A549 (cell line): ENCODE data around the gene MTSS2. TPM values are rescaled to one million over a fixed set of nuclear protein-coding genes. Genes with fewer than 3 reads are reported as not detected.

Experiments used
- ATAC-seq, 2 experiments: fragments of 200-7000 bp in 1 of 2; fragments of >200 bp in 1 of 2; cut with Nextera tagmentation in 1 of 2; cut with Tn5 transposase in 1 of 2; 3 replicates each; pipeline versions ENCODE4 v1.8.0 to v1.9.1; 2018 to 2020; ENCODE audit warnings: mild to moderate bottlenecking in 1 of 2, moderate library complexity in 1 of 2
- CTCF ChIA-PET: fragments of 300-600 bp; sonication (Branson Sonifier 250); formaldehyde crosslinking; extraction: SDS; loops from one replicate; lab custom pipeline; 2021; ENCODE audit warnings: antibody characterized with exemption, inconsistent platforms; lab: Yijun Ruan, JAX
- POLR2A ChIA-PET: fragments of 350-600 bp; formaldehyde crosslinking; extraction: SDS; loops from one replicate; lab custom pipeline; 2021; ENCODE audit warnings: antibody characterized with exemption, inconsistent platforms; lab: Yijun Ruan, JAX
- DNase-seq, 2 experiments: peaks; one replicate each; pipeline versions ENCODE4 v3.0.0 to v3.0.0-alpha.2; 2011 to 2016; ENCODE audit warnings: low read depth in 1 of 2, low spot score in 1 of 2
- FAIRE-seq: peaks from 2 replicates; lab custom pipeline; 2011; peaks lifted over from hg19 to GRCh38; lab: Jason Lieb, UNC
- H3K27ac ChIP-seq, 2 experiments: fragments of >200 bp; sonication (Bioruptor Twin); formaldehyde crosslinking; 3 replicates each; pipeline ENCODE4 v1.5.1; 2016 to 2017
- H3K4me1 ChIP-seq: fragments of >200 bp; sonication (Bioruptor Twin); formaldehyde crosslinking; 3 replicates; pipeline ENCODE4 v1.6.1; 2016
- H3K4me2 ChIP-seq: fragments of >200 bp; sonication (Bioruptor Twin); formaldehyde crosslinking; 3 replicates; pipeline ENCODE4 v1.6.1; 2016
- H3K4me3 ChIP-seq: fragments of >200 bp; sonication (Bioruptor Twin); formaldehyde crosslinking; 3 replicates; pipeline ENCODE4 v1.5.1; 2016
- H3K9me3 ChIP-seq: fragments of >200 bp; sonication (Bioruptor Twin); formaldehyde crosslinking; 3 replicates; pipeline ENCODE4 v1.6.1; 2016
- BHLHE40 ChIP-seq: IDR thresholded peaks from 2 replicates; pipeline ENCODE4 v1.6.1; 2012; ENCODE audit warnings: low read depth, low read length, inconsistent platforms
- CBX2 ChIP-seq: fragments of 200-600 bp; sonication (generic); IDR thresholded peaks from 2 replicates; pipeline ENCODE4 v1.6.1; 2016; ENCODE audit warnings: low read depth, mild to moderate bottlenecking, borderline replicate concordance
- CHD2 ChIP-seq: fragments of 150-350 bp; IDR thresholded peaks from 2 replicates; pipeline ENCODE4 v1.6.1; 2014; ENCODE audit warnings: low read length; ENCODE audit not compliant: partially characterized antibody
- ELK1 ChIP-seq: fragments of 150-350 bp; IDR thresholded peaks from 2 replicates; pipeline ENCODE4 v1.6.1; 2014; ENCODE audit warnings: low read depth, mild to moderate bottlenecking, low read length
- EP300 ChIP-seq, 2 experiments: fragments of >200 bp; sonication (Bioruptor Twin); formaldehyde crosslinking; IDR thresholded peaks; 2 replicates in 1 of 2; 3 replicates in 1 of 2; pipeline ENCODE4 v1.6.1; 2016 to 2017
- ESRRA ChIP-seq: fragments of 150-350 bp; IDR thresholded peaks from 2 replicates; pipeline ENCODE4 v1.6.1; 2014; ENCODE audit warnings: mild to moderate bottlenecking, low read length, borderline replicate concordance
- FOXS1 ChIP-seq: fragments of 250-450 bp; sonication (Bioruptor Pico); IDR thresholded peaks from 2 replicates; pipeline ENCODE4 v1.5.0; 2020; ENCODE audit warnings: mild to moderate bottlenecking, moderate library complexity
- HOXA7 ChIP-seq: fragments of 250-450 bp; sonication (Bioruptor Pico); IDR thresholded peaks from 2 replicates; pipeline ENCODE4 v1.5.0; 2020; ENCODE audit warnings: mild to moderate bottlenecking, moderate library complexity
- HOXB13 ChIP-seq: fragments of 250-450 bp; sonication (Bioruptor Pico); IDR thresholded peaks from 2 replicates; pipeline ENCODE4 v1.5.0; 2020; ENCODE audit warnings: low read depth, mild to moderate bottlenecking, moderate library complexity
- HOXB5 ChIP-seq: fragments of 250-450 bp; sonication (Bioruptor Pico); IDR thresholded peaks from 2 replicates; pipeline ENCODE4 v1.5.0; 2020; ENCODE audit warnings: mild to moderate bottlenecking, moderate library complexity
- KDM5A ChIP-seq: fragments of 200-600 bp; sonication (generic); IDR thresholded peaks from 2 replicates; pipeline ENCODE4 v1.6.1; 2016; ENCODE audit warnings: antibody characterized with exemption, mild to moderate bottlenecking
- MYC ChIP-seq: IDR thresholded peaks from 2 replicates; pipeline ENCODE4 v1.6.1; 2012; ENCODE audit warnings: mild to moderate bottlenecking, inconsistent platforms, low read length, improper control_type of control experiment, borderline replicate concordance
- NPAS2 ChIP-seq: fragments of 250-450 bp; sonication (Bioruptor Pico); IDR thresholded peaks from 2 replicates; pipeline ENCODE4 v1.8.0; 2022; ENCODE audit warnings: mild to moderate bottlenecking, moderate library complexity, borderline replicate concordance
- NR3C1 ChIP-seq: fragments of >200 bp; sonication (Bioruptor Twin); formaldehyde crosslinking; IDR thresholded peaks from 3 replicates; pipeline ENCODE4 v1.6.1; 2017
- PHF8 ChIP-seq: fragments of 200-600 bp; sonication (generic); IDR thresholded peaks from 2 replicates; pipeline ENCODE4 v1.6.1; 2016; ENCODE audit warnings: low read depth, mild to moderate bottlenecking, antibody characterized with exemption, moderate library complexity, borderline replicate concordance
- POLR2A ChIP-seq: IDR thresholded peaks from 2 replicates; pipeline ENCODE4 v1.6.1; 2012; ENCODE audit warnings: mild to moderate bottlenecking, low read length
- POLR2AphosphoS2 ChIP-seq: conservative IDR thresholded peaks from 2 replicates; pipeline ENCODE4 v1.6.1; 2012; ENCODE audit warnings: low read length, improper control_type of control experiment, inconsistent platforms
- SMC3 ChIP-seq: fragments of >200 bp; sonication (Bioruptor Twin); formaldehyde crosslinking; IDR thresholded peaks from 3 replicates; pipeline ENCODE4 v1.6.1; 2018; ENCODE audit warnings: inconsistent platforms
- TP53 ChIP-seq: fragments of 250-450 bp; sonication (Bioruptor Pico); IDR thresholded peaks from 2 replicates; pipeline ENCODE4 v1.5.0; 2021; ENCODE audit warnings: mild to moderate bottlenecking, moderate library complexity
- ZSCAN20 ChIP-seq: fragments of 250-450 bp; sonication (Bioruptor Pico); IDR thresholded peaks from 2 replicates; pipeline ENCODE4 v1.8.0; 2022; ENCODE audit warnings: mild to moderate bottlenecking, moderate library complexity
- WGBS: methylation state at CpG from one replicate; pipeline ENCODE4 v1.1.6; 2017; ENCODE audit errors: missing lambda C conversion rate; 5-methylcytosine and 5-hydroxymethylcytosine counted together
- polyA plus RNA-seq, 4 experiments: library from polyadenylated mRNA; depleted of rRNA in 3 of 4; stranded (reverse); fragments of >200 nt; fragmentation: RNase III in 1 of 4; extraction: RNeasy Plus Mini Kit Qiagen cat#74134 plus additional on column Dnase treatment in 1 of 4; gene quantifications; 2 replicates in 3 of 4; 3 replicates in 1 of 4; pipeline ENCODE4 v1.2.3, GENCODE V29; 2011 to 2017
- TF ChIP-seq, protein P1 (sequence below): fragments of >200 bp; sonication (Bioruptor Twin); formaldehyde crosslinking; IDR thresholded peaks from 3 replicates; pipeline ENCODE4 v1.6.1; 2016

The MTSS2 gene
- polyA plus RNA-seq, 2 of the 4 experiments (the other 2 are of a cell fraction) = 13.1 to 27.1 TPM

DNA sequence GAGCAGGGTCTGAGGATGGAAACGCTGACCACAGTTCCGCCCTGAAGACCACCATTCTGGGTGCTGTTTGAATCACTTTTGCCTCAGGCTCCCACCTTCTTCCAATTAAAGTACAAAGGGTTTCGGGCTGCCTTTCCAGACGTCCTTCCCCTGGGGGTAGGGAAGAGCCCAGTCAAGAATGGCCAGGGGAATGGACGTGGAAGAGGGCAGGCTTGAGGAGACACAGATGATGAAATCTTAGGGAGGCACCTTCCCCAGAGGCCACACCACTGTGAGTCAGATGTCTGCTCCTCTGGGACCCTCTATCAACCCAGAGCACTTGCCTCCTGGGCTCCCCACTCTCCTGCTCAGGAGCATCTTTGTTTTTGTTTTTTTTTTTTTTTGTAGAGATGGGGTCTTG lies 27.5 kb upstream of the MTSS2 start:
- ChIA-PET CTCF (interaction anchor here (1.3 to 4.5 kb wide), 3 partner anchors 25 to 58 kb away, joined by 4 to 34 read pairs (median 10); no protein-coding TSS in a partner anchor), POLR2A (no interaction called here)
- 66% methylated on average over 5 of the region's 5 CpGs for WGBS
- Histone ChIP-seq H3K27ac (peak overlapping the region; percentile 83 to 92; a peak in 5 of 6 replicates), H3K4me2 (peak overlapping the region; percentile 13; the same call in 1 of the 3 replicates), H3K4me3 (no peak overlapping the region), H3K9me3 (no peaks in the 10 kb centered on the region), H3K4me1 (peaks cover 49% of the 10 kb centered on the region)
- DNase-seq (no peak), FAIRE-seq (no peak), ATAC-seq (no peak)
- no peak for TF ChIP-seq HOXB13
- TF ChIP-seq NPAS2 (CRISPR knock-in tag) = no peak
- TF ChIP-seq POLR2AphosphoS2 = no peak
- no peak for TF ChIP-seq ESRRA

- Histone ChIP-seq H3K9me3 (no peaks in the 10 kb centered on the region), H3K4me1 (peaks cover 51% of the 10 kb centered on the region), H3K4me2 (peak overlapping the region; percentile 13; the same call in 1 of the 3 replicates), H3K4me3 (no peak overlapping the region), H3K27ac (peak overlapping the region; percentile 83 to 92; a peak in 4 of 6 replicates)
- CTCF ChIA-PET = interaction anchor here (2.8 to 4.5 kb wide), 2 partner anchors 26 to 58 kb away, joined by 10 to 34 read pairs; no protein-coding TSS in a partner anchor
- FAIRE-seq = no peak
- POLR2A ChIA-PET = no interaction called here
- DNase-seq = no peak
- no peak for ATAC-seq
- 90% methylated on average over 12 of the region's 12 CpGs for WGBS
- TF ChIP-seq BHLHE40 = no peak
- TF ChIP-seq CBX2 = no peak
- TF ChIP-seq ESRRA = no peak
- TF ChIP-seq HOXA7 (CRISPR knock-in tag) = no peak
- TF ChIP-seq POLR2A = no peak
- TF ChIP-seq HOXB13 = no peak
- no peak for TF ChIP-seq PHF8
- no peak for TF ChIP-seq FOXS1 (CRISPR knock-in tag)
- no peak for TF ChIP-seq SMC3
- TF ChIP-seq EP300 (IDR thresholded peaks at IDR 0.05) = no peak
- no peak for TF ChIP-seq ZSCAN20 (CRISPR knock-in tag)
- no peak for TF ChIP-seq CHD2
- TF ChIP-seq, protein P1, sequence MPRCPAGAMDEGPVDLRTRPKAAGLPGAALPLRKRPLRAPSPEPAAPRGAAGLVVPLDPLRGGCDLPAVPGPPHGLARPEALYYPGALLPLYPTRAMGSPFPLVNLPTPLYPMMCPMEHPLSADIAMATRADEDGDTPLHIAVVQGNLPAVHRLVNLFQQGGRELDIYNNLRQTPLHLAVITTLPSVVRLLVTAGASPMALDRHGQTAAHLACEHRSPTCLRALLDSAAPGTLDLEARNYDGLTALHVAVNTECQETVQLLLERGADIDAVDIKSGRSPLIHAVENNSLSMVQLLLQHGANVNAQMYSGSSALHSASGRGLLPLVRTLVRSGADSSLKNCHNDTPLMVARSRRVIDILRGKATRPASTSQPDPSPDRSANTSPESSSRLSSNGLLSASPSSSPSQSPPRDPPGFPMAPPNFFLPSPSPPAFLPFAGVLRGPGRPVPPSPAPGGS = no peak
These were observed 27.1 kb upstream of the MTSS2 start for GRCh38 chr16:70712942-70713341.

DNA sequence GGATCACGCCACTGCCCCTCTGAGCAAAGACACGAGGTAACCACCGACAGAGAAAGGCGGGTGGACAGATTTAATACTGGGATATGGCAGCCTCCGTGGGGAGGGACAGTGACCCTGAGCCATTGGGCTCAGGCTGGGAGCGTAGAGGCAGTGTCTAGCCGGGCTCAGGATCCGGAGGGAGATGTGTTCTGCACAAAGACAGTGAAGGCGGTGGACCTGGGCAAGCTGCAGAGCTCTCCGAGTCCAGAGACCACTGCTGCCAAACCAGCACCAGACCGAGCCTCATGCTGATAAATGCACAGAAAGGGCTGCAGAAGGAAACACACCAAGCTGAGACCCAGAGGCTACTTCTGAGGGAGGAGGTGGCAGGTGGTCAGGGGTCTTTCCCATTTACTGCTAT lies 26.5 kb upstream of the MTSS2 start:
- peak overlapping the region in 1 of 2 experiments; percentile 92; a peak in 3 of 6 replicates for H3K27ac ChIP-seq
- H3K9me3 ChIP-seq = no peaks in the 10 kb centered on the region
- peaks cover 57% of the 10 kb centered on the region for H3K4me1 ChIP-seq
- H3K4me2 ChIP-seq = no peak overlapping the region
- 93% methylated on average over 11 of the region's 11 CpGs for WGBS
- CTCF ChIA-PET = interaction anchor here (2.0 to 4.5 kb wide), 2 partner anchors 25 to 59 kb away, joined by 10 to 34 read pairs; no protein-coding TSS in a partner anchor
- ATAC-seq (no peak), FAIRE-seq (no peak), DNase-seq (no peak)
- TF ChIP-seq ELK1 (no peak), NR3C1 (no peak), KDM5A (no peak), TP53 (no peak), MYC (no peak), HOXB5 (no peak)
- H3K4me3 ChIP-seq = no peak overlapping the region
- POLR2A ChIA-PET = no interaction called here
